ENCODE results near the gene NDUFA13.

NDUFA13 gene

DNA sequence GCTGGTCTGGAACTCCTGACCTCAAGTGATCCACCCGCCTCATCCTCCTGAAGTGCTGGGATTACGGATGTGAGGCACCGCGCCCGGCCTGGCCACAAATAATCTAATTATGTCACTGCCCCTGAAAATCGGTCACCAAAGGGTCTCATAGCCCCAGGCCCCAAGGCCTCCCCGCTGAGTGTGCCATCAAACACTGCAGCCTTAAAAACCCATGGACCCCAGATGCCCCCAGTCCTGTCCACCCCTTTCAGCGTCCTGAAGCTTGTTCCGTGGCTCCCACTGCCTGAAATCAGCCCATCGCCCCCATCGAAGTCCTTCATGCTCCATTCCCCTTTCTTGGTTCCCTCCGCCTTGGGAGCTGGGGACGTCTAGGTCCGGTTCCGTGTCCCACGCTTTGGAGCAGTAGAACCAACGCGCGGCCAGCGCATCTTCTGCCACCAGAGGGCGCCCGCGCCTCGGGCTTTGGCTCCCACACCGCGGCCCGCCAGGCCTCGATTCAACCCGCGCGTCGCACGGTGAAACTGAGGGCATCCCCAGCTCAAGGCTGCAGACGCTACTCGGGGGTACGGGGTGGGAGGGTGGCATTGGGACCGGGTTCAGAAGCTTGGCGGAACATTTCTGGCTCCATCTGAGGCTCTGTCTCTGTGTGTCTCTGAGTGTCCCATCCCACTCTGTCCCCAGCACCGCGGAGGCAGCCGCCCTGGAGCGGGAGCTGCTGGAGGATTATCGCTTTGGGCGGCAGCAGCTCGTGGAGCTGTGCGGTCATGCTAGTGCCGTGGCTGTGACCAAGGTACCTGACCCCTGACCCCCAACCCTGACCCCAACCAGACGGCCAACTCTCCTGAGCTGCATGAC lies 16.2 kb downstream of the NDUFA13 start:
- peak; percentile 55 to 94 (median 74) for DNase-seq (ENCODE audit: low read depth in 3 of 3, low spot score in 1 of 3)

DNA sequence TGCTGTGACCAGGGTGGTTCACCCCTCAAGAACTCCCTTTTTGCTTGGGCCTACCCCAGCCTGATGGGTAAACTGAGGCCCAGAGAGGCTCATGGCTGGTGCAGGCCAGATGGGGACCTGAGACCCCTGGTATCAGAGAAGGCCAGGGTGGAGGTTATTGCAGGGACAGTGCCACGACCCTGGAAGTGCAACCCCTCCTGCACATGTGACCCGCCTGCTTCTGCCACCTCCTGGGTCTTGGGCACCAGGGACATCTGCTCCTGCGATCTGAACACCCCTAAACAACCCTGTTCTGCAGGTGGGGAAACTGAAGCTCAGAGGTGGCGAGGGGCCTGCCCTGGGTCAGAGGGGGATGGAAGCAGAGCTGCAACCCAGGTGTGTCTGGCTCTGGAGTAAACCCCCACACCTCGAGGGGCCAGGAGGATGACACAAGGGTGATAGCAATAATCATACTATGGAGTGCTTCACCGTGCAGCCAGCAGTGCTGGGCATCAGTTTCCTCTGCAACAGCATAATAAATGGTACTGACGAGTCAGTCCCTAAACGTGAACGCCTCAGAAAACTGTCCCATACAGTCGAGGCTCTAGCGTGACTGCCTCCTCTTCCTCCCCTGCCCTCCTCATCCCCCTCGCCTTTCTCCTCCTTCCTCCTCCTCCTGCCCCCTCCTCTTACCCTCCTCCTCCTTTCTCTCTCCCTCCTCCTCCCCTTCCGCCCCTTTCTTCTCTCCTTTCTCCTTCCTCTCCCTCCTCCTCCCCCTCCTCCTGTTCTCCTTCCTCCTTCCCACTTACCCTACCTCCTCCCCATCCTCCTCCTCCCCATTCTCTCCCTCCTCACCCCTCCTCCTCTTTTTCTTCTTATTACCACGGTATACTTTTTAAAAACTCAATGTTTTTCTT lies 17.0 kb downstream of the NDUFA13 start:
- no peak for DNase-seq (ENCODE audit: low read depth in 3 of 3, low spot score in 1 of 3)

DNA sequence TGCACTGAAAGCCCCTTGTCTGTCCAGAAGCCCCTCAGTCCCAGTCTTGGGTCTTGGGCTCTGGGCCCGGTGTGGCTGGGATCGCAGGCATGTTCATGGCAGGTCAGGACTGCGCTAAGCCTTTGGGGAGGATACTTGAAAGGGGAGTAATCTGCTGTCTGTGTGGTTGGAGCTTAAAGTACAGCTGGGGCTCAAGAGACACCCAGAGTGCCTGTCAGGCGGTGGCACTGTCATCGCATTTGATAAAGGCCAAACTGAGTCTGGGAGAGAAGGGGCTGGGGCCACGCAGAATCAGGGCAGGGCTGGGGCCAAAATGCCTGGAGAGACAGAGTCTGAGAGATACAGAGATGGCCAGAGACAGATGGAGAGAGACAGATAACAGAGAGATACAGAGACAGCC lies 17.8 kb downstream of the NDUFA13 start:
- DNase-seq (ENCODE audit: low read depth in 3 of 3, low spot score in 1 of 3), result no peak

DNA sequence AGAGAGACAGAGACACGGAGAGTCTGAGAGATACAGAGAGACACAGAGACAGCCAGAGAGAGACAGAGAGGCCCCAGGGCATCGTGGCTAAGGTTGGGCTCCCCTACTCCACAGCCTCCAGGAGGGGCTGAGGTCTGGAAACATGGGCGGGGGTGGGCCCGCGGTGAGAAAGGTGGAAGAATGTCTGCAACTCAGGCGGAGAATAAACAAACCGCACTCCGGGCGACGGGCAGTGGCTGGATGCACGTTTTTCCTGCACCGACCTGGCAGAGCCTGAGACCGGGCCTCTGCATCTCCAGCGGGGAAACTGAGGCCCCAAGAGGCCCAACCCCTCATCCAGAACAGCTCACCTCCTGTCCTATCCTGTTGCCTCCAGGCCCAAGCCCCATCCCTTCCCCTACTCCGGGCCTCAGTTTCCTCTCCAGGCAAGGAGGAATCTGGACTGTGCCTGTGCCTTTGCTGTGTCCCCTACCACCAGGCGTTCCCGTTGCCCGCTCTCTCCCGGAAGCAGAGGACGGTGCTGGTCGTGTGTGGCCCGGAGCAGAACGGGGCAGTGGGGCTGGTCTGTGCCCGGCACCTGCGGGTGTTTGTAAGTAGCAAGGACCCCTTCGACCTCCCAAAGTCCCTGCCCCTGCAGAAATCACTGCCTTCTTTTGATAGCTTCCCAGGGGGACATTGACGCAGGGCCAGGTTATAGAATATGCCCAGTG lies 18.7 kb downstream of the NDUFA13 start:
- no peak for DNase-seq (ENCODE audit: low read depth in 3 of 3, low spot score in 1 of 3)

DNA sequence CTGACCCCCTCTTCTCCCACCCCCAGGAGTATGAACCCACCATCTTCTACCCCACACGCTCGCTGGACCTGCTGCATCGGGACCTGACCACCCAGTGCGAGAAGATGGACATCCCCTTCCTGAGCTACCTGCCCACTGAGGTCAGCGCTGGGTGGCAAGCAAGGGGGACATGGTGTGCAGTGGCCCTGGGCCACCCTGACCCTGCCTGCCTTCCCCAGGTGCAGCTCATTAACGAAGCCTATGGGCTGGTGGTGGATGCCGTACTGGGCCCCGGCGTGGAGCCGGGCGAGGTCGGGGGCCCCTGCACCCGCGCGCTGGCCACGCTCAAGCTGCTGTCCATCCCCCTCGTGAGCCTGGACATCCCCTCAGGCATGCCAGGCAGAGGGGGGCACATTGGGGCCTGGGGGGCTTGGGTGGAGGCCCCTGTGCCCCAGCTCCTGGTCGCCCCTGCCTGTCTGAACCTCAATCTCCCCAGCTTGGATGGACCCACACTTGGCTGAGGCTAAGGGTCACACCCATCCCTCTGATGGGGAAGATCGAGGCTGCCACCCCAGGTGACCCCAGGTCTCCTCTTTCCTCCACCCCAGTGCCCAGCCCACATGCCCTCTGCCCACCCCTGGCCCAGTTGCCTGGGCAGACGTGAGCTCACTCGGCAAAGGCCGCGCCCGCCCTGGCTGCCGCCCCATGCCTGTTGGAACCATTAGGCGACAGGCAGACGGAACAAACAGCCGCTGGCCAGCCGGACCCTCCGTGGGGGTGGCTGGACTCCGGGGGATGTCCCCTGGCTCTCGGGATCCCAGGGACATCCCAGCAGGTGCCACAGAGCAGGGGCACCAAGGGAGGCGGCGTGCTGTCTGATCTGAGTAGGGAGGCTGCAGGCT lies 19.5 kb downstream of the NDUFA13 start:
- no peak for DNase-seq (ENCODE audit: low read depth in 3 of 3, low spot score in 1 of 3)

DNA sequence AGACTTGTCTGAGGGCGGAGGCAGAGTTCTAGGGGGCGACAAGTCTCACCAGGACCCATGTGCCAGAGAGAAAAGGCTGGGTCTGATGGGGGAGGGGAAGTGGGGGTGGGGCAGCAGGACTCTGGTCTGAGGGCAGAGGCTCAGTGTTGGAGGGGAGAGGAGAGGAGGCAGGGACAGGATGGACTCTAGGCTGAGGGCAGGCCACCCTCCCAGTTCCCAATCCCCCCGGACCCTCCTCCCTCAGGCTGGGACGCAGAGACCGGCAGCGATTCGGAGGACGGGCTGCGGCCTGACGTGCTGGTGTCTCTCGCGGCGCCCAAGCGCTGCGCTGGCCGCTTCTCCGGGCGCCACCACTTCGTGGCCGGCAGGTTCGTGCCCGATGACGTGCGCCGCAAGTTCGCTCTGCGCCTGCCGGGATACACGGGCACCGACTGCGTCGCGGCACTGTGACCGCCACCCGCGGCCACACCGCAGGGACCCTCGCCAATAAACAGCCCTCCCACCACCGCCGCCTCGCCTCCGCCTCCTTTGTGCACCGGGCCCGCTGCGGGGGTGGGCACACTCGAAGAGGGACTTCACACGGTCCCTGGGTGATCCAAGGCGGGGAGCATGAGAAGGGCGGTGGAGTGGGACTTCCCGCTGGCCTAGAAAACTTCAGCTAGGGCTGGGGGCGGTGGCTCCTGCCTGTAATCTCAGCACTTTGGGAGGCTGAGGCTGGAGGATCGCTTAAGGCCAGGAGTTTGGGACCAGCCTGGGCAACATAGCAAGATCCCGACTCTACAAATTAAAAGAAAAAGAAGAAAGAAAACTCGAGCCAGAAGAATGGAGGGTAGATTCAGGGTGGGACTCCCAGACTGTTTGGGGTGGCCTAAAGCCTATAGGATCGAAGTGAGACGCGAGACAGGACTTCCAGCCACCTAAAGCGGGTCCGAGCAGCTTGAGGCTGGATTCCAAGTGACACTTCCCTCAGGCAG lies 21.3 kb downstream of the NDUFA13 start:
- DNase-seq (ENCODE audit: low read depth in 3 of 3, low spot score in 1 of 3), result no peak

DNA sequence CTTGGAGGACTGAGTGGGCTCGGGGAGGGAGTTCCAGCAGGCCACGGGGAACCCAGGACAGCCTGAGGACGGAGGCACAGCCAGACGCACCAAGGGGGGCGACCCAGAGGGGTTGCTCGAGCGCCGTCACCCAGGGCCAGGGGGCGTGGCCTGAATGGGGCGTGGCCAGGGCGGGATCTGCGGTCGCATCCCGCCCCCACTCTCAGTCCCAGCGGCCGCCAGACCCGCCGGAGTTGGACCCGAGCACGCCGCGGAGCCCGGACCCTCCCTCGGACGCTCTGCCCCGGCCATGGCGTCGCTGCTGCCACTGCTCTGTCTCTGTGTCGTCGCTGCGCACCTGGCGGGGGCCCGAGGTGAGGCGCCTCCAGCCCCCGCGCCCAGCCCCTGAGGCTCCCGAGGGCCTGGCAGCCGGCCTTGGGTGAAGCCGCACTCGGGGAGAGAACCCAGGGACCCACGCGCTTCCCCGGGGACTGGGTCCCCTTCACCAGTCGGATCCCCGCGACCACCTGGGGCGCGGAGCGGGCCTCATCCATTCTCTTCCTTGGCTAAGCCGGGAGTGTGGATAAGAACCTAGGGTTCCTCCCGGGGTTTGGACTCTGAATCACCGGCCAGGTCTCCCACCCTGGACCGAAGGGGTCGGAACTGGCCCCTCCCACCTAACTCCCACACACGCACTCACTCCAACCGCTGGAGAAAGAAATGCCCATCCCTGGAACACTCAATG lies 22.2 kb downstream of the NDUFA13 start, which contains the start of gene CILP2:
Gene CILP2, plus strand, starts transcription at position 205 of the 724 bp plus-strand sequence. Its CDS starts 85 bp downstream, at position 290.
- no peak for DNase-seq (ENCODE audit: low read depth in 3 of 3, low spot score in 1 of 3)

DNA sequence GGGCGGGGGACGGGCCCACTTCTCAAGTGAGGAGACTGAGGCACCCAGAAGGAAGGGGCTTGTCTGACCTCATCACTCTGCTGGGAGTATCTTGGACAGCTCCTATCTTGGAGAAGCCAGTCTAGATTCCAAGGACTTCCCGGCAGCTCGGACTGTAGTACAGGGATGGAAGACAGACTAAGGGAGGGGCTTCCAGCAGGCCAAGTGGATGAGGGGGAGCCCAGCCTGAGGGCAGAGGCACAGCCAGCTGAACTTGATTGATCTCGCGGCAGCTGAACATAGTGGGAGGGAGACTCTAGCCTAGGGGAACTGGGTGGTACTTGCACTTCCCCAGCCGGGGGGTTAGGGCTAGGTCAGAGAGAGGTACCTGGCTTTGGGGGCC lies 22.8 kb downstream of the NDUFA13 start:
- no peak for DNase-seq (ENCODE audit: low read depth in 3 of 3, low spot score in 1 of 3)

DNA sequence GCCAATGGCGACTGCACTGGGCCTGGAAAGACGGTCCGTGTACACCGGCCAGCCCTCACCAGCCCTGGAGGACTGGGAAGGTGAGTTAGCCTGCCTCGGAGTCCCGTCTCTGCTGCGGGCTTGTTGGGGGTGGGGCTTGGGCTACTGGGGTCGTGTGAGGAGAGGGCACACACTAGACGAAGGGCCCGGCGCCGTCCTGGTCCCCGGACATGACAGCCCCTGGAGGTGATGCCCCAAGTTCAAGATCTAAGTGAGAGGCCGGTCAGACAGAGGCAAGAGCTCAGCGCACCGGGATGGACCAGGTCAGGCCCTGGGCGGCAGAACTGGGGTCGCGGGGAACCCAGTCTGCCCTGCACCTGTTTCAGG lies 23.7 kb downstream of the NDUFA13 start:
- no peak for DNase-seq (ENCODE audit: low read depth in 3 of 3, low spot score in 1 of 3)

DNA sequence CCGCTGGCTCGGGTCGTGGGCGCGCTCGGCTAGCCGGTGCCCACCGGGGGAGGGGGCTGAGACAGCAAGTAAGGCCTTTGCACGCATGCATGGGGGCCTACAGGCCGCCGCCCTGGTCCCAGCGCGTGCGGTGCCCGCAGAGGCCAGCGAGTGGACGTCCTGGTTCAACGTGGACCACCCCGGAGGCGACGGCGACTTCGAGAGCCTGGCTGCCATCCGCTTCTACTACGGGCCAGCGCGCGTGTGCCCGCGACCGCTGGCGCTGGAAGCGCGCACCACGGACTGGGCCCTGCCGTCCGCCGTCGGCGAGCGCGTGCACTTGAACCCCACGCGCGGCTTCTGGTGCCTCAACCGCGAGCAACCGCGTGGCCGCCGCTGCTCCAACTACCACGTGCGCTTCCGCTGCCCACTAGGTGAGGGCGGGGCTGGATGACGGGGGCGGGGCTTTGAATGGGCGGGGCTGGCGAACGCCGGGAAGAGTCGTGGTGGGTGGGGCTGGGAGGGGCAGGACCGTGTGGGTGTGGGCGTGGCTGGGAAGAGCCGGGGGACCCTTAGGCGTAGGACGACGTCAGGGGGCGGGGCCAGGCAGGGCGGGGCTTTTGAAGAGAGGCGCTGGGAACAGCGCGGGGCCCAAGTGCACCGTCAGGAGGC lies 24.2 kb downstream of the NDUFA13 start:
- peak in 1 of 3 donors; percentile 59 for DNase-seq (ENCODE audit: low read depth in 3 of 3, low spot score in 1 of 3)

DNA sequence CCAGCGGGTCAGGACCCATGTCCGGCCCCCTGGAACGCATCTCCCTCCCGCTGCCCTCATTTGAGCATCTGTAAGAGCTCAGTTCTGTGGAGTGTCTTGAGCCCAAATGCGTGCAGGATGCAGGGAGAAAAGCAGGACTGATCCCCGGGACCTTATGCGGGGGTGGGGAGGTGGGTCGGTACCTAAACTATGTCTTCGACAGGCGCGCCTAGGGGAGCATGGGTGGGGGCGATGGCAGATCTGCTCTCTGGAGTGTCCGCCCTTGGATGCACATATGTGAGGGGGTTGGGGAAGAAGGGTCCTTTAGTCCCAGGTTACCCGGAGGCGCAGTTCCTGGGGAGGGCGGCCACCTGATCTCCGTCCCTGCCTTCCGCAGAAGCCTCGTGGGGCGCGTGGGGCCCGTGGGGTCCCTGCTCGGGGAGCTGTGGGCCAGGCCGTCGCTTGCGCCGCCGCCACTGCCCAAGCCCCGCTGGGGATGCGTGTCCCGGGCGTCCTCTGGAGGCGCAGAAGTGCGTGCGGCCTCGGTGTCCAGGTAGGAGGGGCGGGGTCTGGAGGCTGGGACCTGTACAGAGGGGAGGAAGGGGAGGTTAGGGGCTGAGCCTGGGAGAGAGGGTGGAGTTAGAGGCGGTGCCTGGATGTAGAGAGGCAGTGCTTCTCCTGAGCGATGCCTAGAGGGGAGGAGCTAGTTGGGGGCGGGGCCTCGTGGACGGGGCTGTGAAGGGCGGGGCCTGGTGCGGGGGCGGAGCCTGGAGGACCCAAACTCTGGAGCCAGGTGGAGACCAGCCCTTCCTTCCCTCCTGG lies 24.9 kb downstream of the NDUFA13 start:
- peak; percentile 29 to 72 (median 46) for DNase-seq (ENCODE audit: low read depth in 3 of 3, low spot score in 1 of 3)

DNA sequence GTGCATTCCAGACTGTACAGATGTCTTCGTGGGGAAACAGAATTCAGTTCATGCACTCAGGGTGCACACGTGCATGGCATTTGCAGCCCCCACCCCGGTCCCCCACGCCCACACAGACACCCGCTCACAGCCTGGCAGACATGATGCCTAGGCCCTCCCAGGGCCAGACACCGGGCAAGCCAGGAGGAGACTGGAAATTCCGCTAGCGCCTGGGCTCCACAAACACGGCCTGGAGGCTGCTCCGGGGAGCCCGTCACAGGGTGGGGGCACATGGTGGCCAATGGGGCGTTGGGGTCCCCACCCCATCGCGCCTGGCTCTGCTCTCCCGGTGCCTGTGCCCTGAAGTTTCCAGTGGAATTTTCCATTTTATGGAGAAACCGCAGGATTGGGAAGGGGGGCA lies 25.6 kb downstream of the NDUFA13 start:
- no peak for DNase-seq (ENCODE audit: low read depth in 3 of 3, low spot score in 1 of 3)

DNA sequence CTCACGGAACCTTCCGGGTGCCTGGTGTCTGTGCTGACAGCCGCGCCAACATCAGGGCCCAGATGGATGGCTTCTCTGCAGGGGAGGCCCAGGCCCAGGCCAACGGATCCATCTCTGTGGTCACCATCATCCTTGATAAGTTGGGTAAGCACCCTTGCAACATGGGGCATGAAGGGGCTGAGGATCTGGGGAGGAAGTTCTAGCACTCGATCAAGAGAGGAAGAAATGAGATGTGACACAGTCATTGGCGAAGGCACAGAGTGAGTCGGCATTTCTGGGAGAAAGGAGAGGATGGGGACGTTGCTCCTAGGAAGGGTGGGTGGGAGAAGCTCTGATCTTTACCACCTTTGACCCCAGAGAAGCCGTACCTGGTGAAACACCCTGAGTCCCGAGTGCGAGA lies 26.5 kb downstream of the NDUFA13 start:
- no peak for DNase-seq (ENCODE audit: low read depth in 3 of 3, low spot score in 1 of 3)

DNA sequence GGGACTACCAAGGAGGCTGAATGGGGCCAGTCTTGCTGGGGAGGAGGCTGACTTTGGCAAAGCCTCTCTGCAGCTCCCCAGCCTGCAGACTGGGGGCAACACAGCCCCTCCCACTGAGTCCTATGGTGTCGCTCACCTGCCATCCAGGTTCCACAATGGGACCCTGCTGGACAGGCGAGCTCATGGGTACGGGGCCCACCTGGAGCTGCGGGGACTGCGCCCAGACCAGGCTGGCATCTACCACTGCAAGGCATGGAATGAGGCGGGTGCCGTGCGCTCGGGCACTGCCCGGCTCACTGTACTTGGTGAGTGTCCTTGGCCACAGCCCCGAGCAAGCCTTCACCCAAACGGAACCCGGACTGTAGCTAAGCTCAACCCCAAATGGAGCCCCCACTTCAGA lies 27.1 kb downstream of the NDUFA13 start:
- no peak for DNase-seq (ENCODE audit: low read depth in 3 of 3, low spot score in 1 of 3)

DNA sequence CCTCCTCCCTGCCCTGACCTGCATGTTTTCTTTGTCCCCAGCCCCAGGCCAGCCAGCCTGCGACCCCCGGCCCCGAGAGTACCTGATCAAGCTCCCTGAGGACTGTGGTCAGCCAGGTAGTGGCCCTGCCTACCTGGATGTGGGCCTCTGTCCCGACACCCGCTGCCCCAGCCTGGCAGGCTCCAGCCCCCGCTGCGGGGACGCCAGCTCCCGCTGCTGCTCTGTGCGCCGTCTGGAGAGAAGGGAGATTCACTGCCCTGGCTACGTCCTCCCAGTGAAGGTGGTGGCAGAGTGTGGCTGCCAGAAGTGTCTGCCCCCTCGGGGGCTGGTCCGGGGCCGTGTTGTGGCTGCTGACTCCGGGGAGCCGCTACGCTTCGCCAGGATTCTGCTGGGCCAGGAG lies 27.6 kb downstream of the NDUFA13 start:
- DNase-seq (ENCODE audit: low read depth in 3 of 3, low spot score in 1 of 3), result no peak

DNA sequence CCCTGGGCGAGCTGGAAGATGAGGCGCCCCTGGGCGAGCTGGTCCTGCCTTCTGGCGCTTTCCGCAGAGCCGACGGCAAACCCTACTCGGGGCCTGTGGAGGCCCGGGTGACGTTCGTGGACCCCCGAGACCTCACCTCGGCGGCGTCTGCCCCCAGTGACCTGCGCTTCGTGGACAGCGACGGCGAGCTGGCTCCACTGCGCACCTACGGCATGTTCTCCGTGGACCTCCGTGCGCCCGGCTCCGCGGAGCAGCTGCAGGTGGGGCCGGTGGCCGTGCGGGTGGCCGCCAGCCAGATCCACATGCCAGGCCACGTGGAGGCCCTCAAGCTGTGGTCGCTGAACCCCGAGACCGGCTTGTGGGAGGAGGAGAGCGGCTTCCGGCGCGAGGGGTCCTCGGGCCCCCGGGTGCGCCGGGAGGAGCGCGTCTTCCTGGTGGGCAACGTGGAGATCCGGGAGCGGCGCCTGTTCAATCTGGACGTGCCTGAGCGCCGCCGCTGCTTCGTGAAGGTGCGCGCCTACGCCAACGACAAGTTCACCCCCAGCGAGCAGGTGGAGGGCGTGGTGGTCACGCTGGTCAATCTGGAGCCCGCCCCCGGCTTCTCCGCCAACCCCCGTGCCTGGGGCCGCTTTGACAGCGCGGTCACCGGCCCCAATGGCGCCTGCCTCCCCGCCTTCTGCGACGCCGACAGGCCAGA lies 28.4 kb downstream of the NDUFA13 start:
- DNase-seq (ENCODE audit: low read depth in 3 of 3, low spot score in 1 of 3), result no peak

All from stimulated activated CD4-positive, alpha-beta T cell treated with anti-CD3 and anti-CD28 coated beads, TNF-alpha, amount 100 ng/mL, for 1 hour (primary cell).